ENCODE results near the gene HERC6.

DNA sequence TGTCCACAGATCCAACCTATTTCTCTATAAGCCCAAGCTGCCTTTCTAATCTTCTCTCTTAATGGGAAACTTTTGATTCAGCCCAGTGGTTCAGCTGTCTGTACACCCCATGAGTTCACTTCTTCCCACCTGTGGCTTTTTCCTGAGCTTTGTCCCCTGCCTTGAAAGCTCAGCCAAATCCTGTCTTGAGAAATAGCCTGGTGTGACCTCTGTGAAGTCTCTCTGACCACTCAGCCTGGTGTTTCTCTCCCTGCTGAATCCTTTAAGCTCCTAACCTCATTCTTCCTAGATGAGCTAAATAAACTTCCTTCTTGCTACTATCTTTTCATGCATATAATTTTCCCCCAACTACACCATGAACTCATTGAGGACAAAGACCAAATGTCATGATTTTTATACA, 63.0 kb downstream of the HERC6 start:
- TF ChIP-seq, protein P1, sequence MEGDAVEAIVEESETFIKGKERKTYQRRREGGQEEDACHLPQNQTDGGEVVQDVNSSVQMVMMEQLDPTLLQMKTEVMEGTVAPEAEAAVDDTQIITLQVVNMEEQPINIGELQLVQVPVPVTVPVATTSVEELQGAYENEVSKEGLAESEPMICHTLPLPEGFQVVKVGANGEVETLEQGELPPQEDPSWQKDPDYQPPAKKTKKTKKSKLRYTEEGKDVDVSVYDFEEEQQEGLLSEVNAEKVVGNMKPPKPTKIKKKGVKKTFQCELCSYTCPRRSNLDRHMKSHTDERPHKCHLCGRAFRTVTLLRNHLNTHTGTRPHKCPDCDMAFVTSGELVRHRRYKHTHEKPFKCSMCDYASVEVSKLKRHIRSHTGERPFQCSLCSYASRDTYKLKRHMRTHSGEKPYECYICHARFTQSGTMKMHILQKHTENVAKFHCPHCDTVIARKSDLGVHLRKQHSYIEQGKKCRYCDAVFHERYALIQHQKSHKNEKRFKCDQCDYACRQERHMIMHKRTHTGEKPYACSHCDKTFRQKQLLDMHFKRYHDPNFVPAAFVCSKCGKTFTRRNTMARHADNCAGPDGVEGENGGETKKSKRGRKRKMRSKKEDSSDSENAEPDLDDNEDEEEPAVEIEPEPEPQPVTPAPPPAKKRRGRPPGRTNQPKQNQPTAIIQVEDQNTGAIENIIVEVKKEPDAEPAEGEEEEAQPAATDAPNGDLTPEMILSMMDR (IDR thresholded peaks at IDR 0.05), result no peak
- no peak for TF ChIP-seq POLR2AphosphoS5 (IDR thresholded peaks at IDR 0.05)
- no peak for TF ChIP-seq EP300 (IDR thresholded peaks at IDR 0.05)
- no peak for TF ChIP-seq POLR2A (IDR thresholded peaks at IDR 0.05)

Measured in sigmoid colon (tissue), 4 donors.